GM19324 (cell line): ENCODE measurements around the gene CCDC110.
"Not testable (repeated sequence)": the region's sequence is repeated elsewhere in the genome, so short reads cannot be mapped to it uniquely, and the experiment has no call there.

Experiments used
- ATAC-seq: cut with Tn5 transposase; IDR thresholded peaks from one replicate; pipeline ENCODE4 v1.9.1; 2021; ENCODE audit warnings: mild to moderate bottlenecking, moderate library complexity; ENCODE audit not compliant: unreplicated experiment, low FRiP score

The CCDC110 gene

DNA sequence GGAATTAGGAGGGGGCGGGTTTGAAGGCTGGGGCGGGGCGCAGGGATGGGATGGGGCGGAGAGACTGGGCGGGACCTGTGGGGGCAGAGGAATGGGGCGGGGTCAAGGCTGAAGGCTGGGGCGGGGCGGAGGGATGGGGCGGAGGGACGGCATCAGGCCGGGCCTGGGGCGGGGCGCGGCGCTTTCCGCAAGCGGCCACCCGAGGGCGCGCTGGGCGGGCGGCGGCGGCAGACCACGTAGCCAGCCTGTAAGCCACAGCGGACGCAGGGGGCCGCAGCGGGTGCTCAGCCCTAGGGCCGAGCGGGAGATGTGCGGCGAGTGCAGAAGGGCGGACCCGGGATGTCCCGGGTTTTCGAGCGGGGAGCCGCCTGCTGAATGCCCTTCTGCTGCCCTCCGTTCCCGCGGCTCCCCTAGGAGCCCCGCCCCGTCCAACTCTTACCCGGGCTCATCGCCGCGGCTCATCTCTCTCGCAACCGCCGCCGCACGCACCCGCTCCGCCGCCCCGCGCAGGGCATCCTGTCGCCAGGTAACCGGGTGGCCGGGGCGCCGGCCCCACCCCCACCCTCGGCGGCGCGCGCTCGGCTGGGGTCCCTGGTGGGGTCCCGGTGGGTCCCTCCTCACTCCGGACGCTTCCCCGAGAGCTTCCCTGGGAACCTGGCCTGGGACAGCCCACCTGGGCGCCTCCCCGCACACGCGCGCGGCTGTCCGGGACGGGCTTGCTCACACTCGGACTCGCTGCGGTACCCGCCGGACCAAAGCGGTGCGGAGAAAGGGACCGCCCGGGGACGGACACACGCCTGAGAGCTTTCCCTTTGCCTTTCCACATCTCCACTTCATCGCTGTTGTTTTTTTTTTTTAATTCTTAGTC is at the start of gene CCDC110:
Gene CCDC110 (minus strand): TSS at position 499 of the 868 bp plus-strand sequence. CDS start 50 bp downstream, at position 449.
- ATAC-seq = peak; percentile 92

DNA sequence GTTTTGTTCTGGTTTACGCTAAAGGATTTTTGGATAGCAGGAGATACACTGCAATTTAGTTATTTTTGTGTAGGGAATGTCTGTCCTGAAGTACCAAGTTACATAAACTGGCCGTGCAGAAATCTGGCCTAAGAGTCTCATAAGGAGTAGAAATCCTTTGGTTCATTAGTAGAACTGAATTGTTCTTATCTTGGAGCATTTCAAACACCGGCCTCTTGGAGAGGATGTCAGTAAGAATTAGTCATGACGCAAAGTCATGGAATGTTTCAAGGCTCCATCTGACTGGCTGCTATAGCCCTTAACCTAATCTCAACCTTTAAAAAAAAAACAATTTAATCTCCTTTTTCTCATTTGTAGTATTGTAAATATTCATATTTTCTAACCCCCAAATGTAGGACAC is 48.6 kb upstream of the CCDC110 start:
- ATAC-seq = no peak

DNA sequence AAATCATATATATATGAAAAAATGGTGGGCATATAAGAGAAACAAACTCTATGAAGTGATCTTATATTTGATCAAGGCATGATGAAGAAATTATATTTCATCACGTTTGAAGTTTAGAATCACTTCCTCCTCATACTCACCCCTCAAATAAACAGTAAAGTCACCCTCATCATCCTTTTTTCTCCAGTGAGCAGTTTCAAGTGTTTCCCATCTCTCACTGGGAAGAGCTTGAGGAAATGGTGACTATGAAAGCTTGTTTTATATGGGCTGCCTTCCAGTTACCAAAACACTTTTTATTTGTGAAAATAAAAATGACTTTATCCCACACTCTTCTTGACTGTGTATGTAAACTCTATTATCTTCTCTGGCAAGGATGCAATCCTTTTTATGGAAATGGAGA is 47.0 kb upstream of the CCDC110 start:
- no peak for ATAC-seq

DNA sequence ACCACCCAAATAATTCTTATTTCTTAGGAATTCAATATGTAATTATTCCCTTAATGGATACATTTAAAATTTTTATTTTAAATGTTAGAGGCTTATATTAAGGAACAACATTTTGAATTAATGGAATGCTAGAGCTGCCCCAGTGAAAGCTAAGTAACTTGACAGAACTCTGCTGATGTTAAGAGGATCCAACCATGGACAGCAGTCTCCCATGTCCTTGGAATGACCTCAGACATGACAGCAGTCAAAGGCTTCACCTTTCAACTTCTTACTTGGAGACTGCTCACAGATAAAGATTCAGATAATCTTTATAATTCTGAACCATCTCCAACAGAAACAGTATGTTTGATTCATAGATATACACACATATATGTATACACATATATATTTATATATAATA is 46.5 kb upstream of the CCDC110 start:
- no peak for ATAC-seq

DNA sequence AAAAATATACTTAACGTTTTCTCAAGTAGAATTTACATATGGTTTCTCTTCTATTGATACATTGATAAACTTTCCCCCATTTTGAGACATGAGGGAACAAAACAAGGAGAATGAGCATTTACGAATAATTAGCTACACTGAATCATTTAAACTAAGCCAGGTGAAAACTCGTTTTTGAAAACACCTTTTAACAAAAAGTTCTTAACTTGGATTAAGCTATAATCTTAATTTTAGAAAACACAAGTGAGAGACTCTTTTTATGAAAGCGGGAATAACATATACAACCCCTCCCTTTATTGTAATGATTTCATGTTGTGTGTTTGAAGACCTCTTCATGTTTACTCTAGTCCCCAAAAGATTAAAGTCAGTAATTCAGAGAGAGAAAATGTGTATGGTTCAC is 43.7 kb upstream of the CCDC110 start:
- ATAC-seq = no peak

DNA sequence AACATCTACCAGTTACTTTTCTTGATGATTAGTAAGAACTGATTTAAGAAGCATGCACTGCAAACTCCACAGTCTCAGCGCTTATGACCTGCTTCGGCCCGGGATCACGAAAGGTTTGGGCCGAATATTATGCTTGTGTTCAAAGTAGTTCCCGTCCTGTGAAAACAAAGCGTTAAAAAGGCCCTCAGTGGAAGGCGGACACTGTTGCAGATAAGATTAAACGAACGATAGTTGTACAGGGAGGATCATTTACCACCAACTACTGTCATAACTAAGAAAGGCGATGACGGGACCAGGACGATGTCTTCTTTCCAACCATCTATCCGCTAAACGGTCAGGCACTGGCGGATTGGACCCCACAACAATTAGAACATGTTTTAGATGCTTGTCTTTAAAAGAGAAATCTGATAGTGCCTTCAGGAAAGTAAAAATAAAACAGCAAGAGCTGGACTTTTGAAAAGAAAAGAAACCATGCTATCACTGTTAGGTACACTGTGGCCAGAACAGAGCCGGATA is 42.7 kb upstream of the CCDC110 start:
- ATAC-seq = no peak

DNA sequence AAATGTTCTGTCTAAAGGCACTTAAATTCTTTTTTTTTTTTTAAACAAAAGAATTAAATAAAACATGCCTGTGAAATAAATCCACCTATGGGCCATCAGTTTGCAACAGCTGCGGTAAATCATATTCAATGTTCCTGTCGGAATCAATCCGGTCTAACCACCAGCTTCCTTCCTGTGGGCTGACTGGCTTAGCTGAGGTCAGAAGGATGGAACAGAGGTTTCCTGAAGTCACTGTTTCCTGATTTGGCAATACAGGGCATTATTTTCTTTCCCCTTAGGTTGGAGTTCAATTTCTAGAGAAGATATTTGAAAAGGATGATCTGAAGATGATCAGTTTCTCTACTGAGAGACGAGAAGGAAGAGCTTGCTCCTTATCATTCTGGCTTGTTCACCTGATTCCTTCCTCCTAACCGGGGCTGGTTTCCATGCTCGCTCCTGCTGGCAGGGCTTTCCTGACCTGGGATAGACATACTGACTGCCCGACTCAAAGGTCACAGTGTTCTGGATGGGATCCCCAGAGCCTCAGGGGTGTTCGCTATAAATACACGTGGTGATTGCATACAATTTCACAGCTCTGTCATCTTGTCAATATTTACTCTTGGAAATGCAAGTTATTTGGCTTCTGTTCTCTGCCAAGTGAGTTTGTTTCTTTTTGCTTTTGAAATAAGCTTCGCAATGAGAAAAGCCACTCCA is 42.1 kb upstream of the CCDC110 start:
- no peak for ATAC-seq

DNA sequence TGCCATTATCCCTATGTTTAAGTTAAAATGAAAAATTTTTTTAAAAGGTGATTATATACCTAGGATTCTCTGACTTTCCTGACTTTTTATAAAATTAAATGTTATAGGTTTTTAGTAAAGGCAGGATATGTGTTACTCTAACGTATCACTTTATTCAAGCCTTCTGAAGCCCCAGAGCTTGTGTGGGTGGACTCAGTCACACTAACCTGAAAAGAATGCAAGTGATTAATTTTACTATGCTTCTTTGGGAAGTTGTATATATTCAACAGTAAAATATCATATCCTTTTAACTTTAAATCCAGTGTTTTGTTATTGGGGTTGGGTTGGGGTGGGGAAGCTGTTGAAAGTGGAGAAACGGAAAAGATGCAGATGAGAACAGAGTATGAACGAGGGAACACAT is 41.0 kb upstream of the CCDC110 start:
- ATAC-seq = no peak

DNA sequence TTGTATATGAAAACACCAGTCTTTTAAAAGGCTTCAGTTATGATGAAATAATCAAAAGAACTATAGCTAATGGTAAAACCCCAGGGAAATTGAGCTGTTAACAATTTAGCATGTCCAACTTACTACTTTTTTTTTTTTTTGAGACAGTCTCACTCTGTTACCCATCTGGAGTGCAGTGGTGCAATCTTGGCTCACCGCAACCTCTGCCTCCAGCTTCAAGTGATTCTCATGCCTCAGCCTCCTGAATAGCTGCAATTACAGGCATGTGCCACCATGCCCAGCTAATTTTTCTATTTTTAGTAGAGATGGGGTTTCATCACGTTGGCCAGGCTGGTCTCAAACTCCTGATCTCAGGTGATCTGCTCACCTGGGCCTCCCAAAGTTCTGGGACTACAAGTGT is 39.7 kb upstream of the CCDC110 start:
- not testable (repeated sequence) for ATAC-seq

DNA sequence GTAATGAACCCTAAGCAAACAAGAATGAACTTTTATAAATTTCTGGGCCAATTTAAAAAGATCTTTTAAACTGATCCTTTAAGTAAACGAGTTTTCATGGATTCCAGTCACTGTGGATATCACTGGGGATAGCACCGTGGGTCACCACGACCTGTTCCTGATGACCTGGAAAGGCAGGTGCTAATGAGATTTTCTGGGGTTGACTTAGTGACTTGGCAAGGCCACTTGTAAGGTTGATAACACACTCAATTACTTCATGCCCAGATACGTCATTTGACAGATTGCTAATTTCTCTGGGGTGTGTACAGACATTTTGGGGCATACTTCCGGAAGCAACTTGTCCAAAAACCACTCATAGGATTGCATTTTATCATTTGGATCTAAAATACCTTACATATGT is 39.3 kb upstream of the CCDC110 start:
- ATAC-seq = no peak

DNA sequence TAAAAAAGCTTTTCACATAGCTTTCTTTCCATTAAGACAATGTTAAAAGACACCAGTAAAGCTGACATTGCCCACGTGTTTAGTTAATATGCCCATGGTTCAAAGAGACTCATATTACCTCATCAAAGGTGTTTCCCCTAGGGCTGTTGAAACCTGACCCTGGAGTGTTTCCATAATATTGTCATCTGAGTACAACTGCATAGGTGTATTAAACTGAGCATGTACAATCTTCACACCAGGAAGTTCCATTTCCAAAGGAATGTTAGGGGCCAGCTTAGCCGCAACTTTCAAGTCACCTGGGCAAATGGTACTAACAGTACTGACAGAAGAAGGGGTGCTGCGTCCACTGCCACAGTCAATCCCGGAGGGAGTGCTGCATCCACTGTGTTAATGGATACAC is 36.6 kb upstream of the CCDC110 start:
- ATAC-seq = no peak

DNA sequence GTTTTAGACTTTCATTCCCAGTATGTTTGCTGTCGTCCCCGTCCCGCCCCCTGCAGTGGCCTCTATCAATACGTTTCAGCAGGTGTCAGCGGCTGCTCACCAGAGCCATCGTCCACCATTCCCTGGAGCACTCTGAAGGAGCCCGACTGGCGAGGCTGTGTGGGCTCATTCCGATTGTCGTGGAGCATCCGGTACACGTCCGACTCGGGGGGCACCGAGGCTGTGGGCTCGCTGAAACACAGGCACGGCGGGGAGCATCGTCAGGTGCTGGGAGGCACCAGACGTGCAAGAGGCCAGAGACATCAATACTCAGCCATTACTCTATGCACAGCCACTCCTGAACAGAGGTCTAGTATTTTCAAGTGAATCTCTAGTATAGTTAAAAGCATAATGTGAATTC is 34.9 kb upstream of the CCDC110 start:
- ATAC-seq = no peak

DNA sequence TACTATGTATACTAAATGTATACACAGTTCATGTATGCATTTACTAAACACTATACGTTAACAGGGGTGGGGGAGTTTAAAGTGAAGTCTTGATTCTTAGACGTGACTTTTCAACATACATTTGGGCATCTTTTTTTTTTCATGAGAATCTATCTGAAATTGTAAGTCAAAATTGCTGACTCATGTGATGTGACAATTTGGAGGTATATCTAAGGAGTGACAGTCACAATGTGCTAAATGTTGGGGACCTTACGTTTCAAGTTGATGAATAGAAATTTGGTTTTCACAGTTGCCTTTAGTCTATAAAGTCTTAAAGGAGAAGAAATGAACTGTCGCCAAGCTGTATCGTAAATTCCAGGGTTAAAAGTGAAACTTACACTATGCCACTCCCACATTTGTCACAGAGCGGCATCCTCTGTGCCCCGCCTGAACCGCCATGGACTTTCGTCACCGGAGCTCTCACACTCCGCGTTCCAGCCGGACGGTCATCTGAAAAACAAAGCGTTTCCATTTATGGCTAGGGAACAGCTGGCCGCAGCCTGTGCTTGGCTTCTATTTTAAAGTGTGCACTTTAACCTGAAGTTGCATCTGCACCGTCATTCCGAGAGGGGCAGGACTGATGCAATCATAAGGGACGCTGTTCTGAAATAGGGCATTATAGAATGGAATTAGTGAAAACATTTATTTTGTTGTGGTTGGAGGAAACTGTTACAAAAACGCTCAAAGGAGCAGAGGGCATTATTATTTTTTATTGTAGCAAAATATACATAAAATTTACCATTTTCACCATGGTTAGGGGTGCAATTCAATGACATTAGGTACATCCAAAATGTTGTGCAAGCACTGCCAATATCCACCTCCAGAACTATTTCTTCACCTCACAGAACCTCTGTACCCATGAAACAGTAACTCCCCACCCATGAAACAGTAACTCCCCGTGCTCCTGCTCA is 32.8 kb upstream of the CCDC110 start:
- no peak for ATAC-seq

DNA sequence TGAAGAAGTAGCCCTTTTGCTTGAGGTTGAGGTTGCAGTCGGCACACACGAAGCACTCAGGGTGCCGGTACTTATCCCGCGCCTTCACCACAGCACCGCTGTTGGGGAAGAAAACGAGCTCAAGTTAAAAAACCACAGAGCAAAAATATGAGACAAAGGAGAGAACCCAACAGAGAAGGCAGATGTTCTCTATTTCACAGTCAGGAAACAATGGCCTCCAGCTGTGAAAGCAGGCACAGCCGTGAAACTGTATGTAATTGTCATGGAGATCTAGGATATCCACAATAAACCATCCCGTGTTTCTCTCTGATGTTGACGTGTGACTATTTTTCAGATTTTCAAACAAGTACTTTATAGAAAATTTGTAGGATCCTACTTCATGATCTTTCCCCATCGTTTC is 30.9 kb upstream of the CCDC110 start:
- no peak for ATAC-seq

DNA sequence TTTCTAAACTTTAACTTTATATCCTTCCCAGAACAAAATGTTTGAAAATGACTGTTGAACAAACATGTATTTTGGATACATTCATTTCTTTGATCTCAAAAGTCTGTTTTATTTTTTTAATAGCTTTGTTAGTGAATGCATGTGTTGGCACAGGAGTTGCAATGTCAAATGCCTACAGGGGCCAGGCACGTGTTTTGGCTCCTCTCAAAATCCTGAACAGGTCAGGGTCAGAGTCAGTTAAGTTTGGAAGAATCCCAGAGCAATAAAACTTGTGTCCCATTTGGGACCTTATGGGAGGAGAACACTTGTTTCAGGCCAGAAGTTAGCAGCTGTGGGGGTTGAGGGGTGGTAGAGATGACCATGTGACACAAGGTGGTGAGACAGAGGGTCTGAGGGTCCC is 29.0 kb upstream of the CCDC110 start:
- no peak for ATAC-seq

DNA sequence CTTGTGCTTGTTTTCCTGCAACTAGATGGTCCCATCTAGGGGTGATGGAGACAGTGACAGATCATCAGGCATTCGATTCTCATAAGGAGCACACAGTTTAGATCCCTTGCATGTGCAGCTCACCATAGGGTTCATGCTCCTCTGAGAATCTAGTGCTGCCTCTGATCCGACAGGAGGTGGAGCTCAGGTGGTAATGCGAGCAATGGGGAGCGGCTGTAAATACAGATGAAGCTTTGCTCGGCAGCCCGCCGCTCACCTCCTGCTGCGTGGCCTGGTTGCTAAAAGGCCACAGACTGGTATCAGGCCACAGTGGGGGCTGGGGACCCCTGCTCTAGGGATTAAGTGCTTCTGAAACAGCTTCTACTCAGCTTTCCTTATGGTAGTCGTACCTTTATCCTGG is 28.5 kb upstream of the CCDC110 start:
- no peak for ATAC-seq

DNA sequence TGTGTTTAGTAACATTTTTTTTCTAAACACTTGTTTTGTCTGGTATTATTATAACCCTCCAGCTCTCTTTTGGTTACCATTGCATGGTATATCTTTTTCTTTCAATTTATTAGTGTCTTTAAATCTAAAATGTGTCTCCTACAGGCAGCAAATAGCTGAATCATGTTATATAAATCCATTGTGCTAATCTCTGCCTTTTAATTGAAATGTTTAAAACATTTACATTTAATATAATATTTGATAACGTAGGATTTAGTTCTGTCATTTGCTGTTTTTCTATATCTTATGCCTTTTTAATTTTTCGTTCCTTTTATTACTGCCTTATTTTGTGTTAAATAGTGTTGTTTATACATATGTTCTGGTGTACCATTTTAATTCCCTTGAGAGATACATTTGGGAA is 17.1 kb upstream of the CCDC110 start:
- ATAC-seq = no peak

DNA sequence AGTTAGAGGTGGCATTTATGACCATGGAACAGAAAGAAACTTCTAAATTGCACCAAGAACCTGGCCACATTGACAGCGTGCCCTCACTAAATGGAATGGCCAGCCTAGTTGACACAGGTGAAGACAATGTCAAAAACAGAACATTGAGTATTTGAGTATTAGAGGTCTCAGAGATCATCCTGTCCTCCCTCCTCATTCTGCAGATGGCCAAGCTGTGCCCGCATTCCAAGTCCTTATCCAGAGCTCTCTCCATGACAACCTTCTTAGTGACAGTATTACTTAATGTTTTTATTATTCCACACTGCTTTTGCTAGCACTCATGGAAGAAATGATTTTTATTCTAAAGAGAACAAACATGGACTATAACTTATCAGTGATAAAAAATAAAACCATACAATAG is 9.9 kb upstream of the CCDC110 start:
- no peak for ATAC-seq

DNA sequence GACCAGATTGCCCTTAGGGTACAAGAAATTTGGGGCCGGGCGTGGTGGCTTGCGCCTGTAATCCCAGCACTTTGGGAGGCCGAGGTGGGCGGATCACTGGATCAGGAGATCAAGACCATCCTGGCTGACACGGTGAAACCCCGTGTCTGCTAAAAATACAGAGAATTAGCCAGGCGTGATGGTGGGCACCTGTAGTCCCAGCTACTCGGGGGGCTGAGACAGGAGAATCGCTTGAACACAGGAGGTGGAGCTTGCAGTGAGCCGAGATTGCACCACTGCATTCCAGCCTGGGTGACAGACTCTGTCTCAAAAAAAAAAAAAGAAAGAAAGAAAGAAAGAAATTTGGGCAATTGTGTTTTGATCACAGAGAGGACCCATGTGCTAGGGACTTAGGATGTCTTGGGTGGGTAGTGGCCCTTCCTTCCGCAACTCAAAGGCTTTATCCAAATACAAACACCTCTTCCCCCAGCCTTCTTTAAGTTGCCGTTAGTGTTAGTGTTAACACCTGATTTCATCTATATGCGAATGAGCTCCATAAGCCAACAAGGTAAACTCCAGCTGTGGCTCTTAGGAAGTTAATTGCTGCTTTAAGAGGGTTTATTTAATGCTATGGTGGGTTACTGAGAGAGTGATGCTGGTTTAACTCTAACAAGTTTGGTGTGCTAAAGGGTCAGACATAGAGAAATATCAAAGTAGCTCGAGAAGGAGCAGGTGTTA is 8.6 kb upstream of the CCDC110 start:
- peak; percentile 51 for ATAC-seq

DNA sequence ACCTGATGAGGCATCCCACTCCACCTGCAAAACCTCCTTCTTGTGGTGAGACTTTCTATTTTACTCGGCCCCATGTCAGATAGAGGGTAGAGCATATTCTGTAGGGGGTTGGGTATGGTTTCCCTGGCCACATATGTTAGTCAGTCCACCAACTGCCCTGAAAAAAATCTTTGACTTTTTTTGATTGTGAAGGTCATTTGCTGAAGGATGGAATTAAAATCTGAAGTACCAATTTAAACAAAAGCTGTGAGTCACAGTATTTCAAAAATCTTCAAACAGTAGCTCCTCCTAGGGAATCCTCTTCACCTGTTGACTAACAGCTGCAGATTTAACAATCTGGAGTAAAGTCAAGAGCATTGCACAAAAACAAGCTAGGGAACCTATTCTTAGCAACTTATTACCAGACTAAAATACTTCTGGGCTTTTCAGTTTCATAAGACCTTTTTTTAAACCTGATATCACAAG is 8.0 kb upstream of the CCDC110 start:
- peak; percentile 78 for ATAC-seq
